MM.1S (cell line): ENCODE results near the gene PDCD7.

Experiments
- DNase-seq: peaks from one replicate; pipeline ENCODE4 v3.0.0-alpha.2; 2015
- H2AFZ ChIP-seq: fragments of 300-600 bp; sonication (generic); 2 replicates; pipeline ENCODE4 v1.6.0; 2016; ENCODE audit warnings: antibody characterized with exemption, low read length
- H3F3A ChIP-seq: fragments of 300-600 bp; sonication (generic); 2 replicates; pipeline ENCODE4 v1.6.1; 2016; ENCODE audit warnings: mild to moderate bottlenecking, antibody characterized with exemption, low read length, moderate library complexity, mixed read lengths; ENCODE audit not compliant: insufficient read depth
- H3K27ac ChIP-seq: fragments of 300-600 bp; sonication (generic); 2 replicates; pipeline ENCODE4 v1.5.1; 2016; ENCODE audit warnings: mild to moderate bottlenecking, low read length
- H3K27me3 ChIP-seq: fragments of 300-600 bp; sonication (generic); replicated peaks from 2 replicates; pipeline ENCODE4 v1.6.0; 2016; ENCODE audit warnings: low read length; ENCODE audit not compliant: insufficient read depth
- H3K36me3 ChIP-seq: fragments of 300-600 bp; sonication (generic); replicated peaks from 2 replicates; pipeline ENCODE4 v1.6.1; 2016; ENCODE audit warnings: mild to moderate bottlenecking, low read length, mixed read lengths; ENCODE audit not compliant: insufficient read depth
- H3K4me1 ChIP-seq: fragments of 300-600 bp; sonication (generic); 2 replicates; pipeline ENCODE4 v1.6.1; 2016; ENCODE audit warnings: low read length, mixed read lengths
- H3K4me2 ChIP-seq: fragments of 300-600 bp; sonication (generic); 2 replicates; pipeline ENCODE4 v1.6.0; 2016; ENCODE audit warnings: low read depth, low read length
- H3K4me3 ChIP-seq: fragments of 300-600 bp; sonication (generic); 2 replicates; pipeline ENCODE4 v1.5.1; 2016; ENCODE audit warnings: low read length, mixed read lengths
- H3K79me2 ChIP-seq: fragments of 300-600 bp; sonication (generic); 2 replicates; pipeline ENCODE4 v1.6.1; 2016; ENCODE audit warnings: mixed run types, low read length, mixed read lengths
- H3K9ac ChIP-seq: fragments of 300-600 bp; sonication (generic); 2 replicates; pipeline ENCODE4 v1.6.1; 2016; ENCODE audit warnings: low read length, mixed read lengths
- H3K9me2 ChIP-seq: fragments of 300-600 bp; sonication (generic); replicated peaks from 2 replicates; pipeline ENCODE4 v1.6.1; 2016; ENCODE audit warnings: mild to moderate bottlenecking, low read length, mixed read lengths; ENCODE audit not compliant: insufficient read depth
- H3K9me3 ChIP-seq: fragments of 300-600 bp; sonication (generic); replicated peaks from 2 replicates; pipeline ENCODE4 v1.6.1; 2016; ENCODE audit warnings: mild to moderate bottlenecking, low read length, mixed read lengths; ENCODE audit not compliant: insufficient read depth
- H4K20me1 ChIP-seq: fragments of 300-600 bp; sonication (generic); 2 replicates; pipeline ENCODE4 v1.6.1; 2016; ENCODE audit warnings: mild to moderate bottlenecking, low read length, moderate library complexity, mixed read lengths; ENCODE audit not compliant: insufficient read depth
- CTCF ChIP-seq: fragments of 300-600 bp; sonication (generic); IDR thresholded peaks from 2 replicates; pipeline ENCODE4 v1.5.1; 2016; ENCODE audit warnings: antibody characterized with exemption, low read length, mixed read lengths
- EZH2 ChIP-seq: fragments of 300-600 bp; sonication (generic); optimal IDR thresholded peaks from 2 replicates; pipeline ENCODE3; 2017; ENCODE audit warnings: low read depth, mild to moderate bottlenecking, antibody characterized with exemption, low read length, mixed read lengths
- EZH2phosphoT487 ChIP-seq: fragments of 300-600 bp; sonication (generic); IDR thresholded peaks from 2 replicates; pipeline ENCODE4 v1.6.1; 2018; ENCODE audit warnings: antibody characterized with exemption, low read length

PDCD7 gene

GRCh38 chr15:65115086-65115485 lies 18.5 kb downstream of the PDCD7 start, which contains the start of gene UBAP1L:
UBAP1L (minus strand) TSS chr15:65115200; CDS start chr15:65106215, 8,985 bp downstream.
- H3K36me3 ChIP-seq, result peaks cover 10% of the 10 kb centered on the region; the same call in 1 of the 2 replicates
- H3K27me3 ChIP-seq, result no peaks in the 10 kb centered on the region
- no peaks in the 10 kb centered on the region for H3K9me3 ChIP-seq
- H3K79me2 ChIP-seq, result no peaks in the 10 kb centered on the region
- no peak for TF ChIP-seq CTCF
- H3K9me2 ChIP-seq, result no peaks in the 10 kb centered on the region
- H3K4me1 ChIP-seq, result no peaks in the 10 kb centered on the region
- no peaks in the 10 kb centered on the region for H3F3A ChIP-seq
- DNase-seq, result no peak
- no peak within 1 kb of the TSS for H3K9ac ChIP-seq
- H3K27ac ChIP-seq, result no peak within 1 kb of the TSS
- H4K20me1 ChIP-seq, result no peaks in the 10 kb centered on the region
- H3K4me3 ChIP-seq, result no peak within 1 kb of the TSS
- H2AFZ ChIP-seq, result no peak within 1 kb of the TSS
- H3K4me2 ChIP-seq, result no peak within 1 kb of the TSS

GRCh38 chr15:65110676-65111292 lies 22.8 kb downstream of the PDCD7 start:
- no peaks in the 10 kb centered on the region for H3K27me3 ChIP-seq
- H3K27ac ChIP-seq, result no peak overlapping the region
- TF ChIP-seq EZH2, result no peak
- no peak for TF ChIP-seq CTCF
- no peak for TF ChIP-seq EZH2phosphoT487
- DNase-seq, result no peak
- H3K79me2 ChIP-seq, result no peaks in the 10 kb centered on the region
- H3F3A ChIP-seq, result no peaks in the 10 kb centered on the region
- no peak overlapping the region for H3K4me3 ChIP-seq
- H4K20me1 ChIP-seq, result no peaks in the 10 kb centered on the region
- H3K9me3 ChIP-seq, result no peaks in the 10 kb centered on the region
- no peaks in the 10 kb centered on the region for H3K9me2 ChIP-seq
- no peak overlapping the region for H2AFZ ChIP-seq
- H3K4me1 ChIP-seq, result no peaks in the 10 kb centered on the region
- peaks cover 3% of the 10 kb centered on the region; the same call in 1 of the 2 replicates for H3K36me3 ChIP-seq
- no peak overlapping the region for H3K4me2 ChIP-seq
- H3K9ac ChIP-seq, result no peak overlapping the region

- H3K4me2 ChIP-seq, result no peak overlapping the region
- no peaks in the 10 kb centered on the region for H3F3A ChIP-seq
- H3K9ac ChIP-seq, result no peak overlapping the region
- H3K79me2 ChIP-seq, result no peaks in the 10 kb centered on the region
- no peak overlapping the region for H3K27ac ChIP-seq
- no peak for DNase-seq
- no peak overlapping the region for H3K4me3 ChIP-seq
- no peaks in the 10 kb centered on the region for H3K9me3 ChIP-seq
- no peaks in the 10 kb centered on the region for H3K9me2 ChIP-seq
- no peaks in the 10 kb centered on the region for H3K4me1 ChIP-seq
- no peaks in the 10 kb centered on the region for H4K20me1 ChIP-seq
- no peak for TF ChIP-seq EZH2phosphoT487
- no peak for TF ChIP-seq CTCF
- TF ChIP-seq EZH2, result no peak
- H3K36me3 ChIP-seq, result no peaks in the 10 kb centered on the region; the same call in 1 of the 2 replicates
- H2AFZ ChIP-seq, result no peak overlapping the region
- no peaks in the 10 kb centered on the region for H3K27me3 ChIP-seq
These were observed 27.5 kb downstream of the PDCD7 start for GRCh38 chr15:65106011-65106590.
